Endometrium (tissue), 2 donors: Measurements from ENCODE around the gene CYFIP1.
"Not testable (repeated sequence)": the region's sequence is repeated elsewhere in the genome, so short reads cannot be mapped to it uniquely, and the experiment has no call there.

ENCODE experiments used
- FAIRE-seq: peaks from 2 replicates; lab custom pipeline; 2012; peaks lifted over from hg19 to GRCh38; lab: Jason Lieb, UNC
- donor health status: control.
- donor health status: control.

The CYFIP1 gene

DNA sequence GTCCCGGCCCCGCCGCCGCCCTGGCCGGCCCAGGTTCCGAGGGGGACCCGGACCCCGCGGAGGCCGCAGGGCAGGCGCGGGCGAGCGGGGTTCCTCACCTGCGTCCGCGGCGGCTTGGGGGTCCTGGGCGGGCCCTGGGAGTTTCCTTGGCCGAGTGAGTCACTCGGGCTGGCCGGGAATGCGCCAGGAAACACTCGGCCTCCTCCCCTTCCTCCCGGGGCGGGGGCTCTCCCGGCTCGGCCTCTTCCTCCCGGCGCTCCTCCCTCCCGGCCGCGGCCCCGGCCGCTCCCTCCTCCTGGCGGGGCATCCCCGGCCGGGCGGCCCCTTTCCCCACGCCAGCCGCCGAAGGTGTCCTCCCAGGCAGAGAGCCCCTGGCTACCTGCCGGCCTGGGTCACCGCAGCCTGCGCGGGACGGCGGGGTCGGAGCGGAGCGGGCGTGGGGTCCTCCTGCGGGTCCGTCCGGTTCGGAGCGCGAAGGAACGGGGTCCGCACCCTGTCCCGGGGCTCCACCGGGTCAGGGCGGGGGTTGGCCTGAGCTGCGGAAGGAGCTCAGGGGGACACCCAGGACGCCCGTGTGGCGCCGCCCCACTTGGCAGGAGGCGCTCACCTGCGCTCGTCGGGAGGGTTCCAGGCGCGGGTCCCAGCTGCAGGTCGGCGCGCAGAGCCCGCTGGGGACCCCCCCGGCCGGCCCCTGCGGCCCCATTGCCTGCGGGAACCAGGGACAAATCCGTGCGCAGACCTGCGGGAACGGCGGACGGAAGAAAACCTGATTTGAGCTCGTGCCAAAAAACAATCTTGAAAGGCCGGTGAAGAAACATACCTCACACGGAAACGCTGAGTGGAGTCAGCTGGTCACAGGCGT lies at the start of gene CYFIP1:
Gene CYFIP1, minus strand, starts transcription at position 180 of the 862 bp plus-strand sequence. CDS start 33,083 bp downstream, outside the sequence.
- no peak for FAIRE-seq

- FAIRE-seq: no peak
Measured at GRCh38 chr15:23026218-23026617, 46.0 kb upstream of the CYFIP1 start.

DNA sequence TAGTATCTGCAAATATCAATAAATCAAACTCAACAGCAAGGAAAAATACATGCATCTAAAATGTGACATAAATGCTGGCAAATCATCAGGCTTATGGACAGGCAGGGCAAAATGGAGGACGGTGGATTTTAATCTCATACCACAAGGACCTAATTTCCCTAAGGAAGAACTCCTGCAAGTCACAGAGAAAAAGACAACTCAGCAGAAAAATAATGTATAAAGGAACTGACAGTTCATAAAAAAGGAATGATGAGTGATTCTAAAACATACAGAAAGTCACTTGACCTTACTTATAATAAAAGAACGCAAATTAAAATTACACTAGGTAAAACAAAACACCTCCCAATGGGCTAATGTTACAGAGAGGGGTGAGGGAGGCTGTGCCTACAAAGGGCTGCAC lies 42.0 kb upstream of the CYFIP1 start:
- FAIRE-seq: no peak

- FAIRE-seq: no peak
Measured at GRCh38 chr15:23014394-23015000, 34.3 kb upstream of the CYFIP1 start.

DNA sequence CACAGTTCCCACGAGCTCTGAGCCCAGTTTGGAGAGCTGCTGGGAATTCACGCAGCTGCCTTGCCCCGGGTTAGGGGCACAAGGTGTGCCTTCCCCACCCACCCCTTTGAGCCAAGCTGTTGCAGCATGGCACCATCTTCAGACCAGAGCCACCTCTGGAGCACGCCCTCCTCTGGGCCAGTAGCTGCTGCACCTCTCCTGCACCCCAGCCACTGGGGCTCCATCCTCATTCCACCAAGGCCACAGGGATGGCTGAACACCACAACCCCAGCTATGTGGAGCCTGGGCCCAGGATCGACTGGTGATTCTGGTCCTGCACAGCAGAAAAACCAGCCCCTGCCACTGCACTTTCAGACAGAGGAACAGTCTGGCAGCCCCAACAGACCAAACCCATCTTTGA lies 33.5 kb upstream of the CYFIP1 start:
- FAIRE-seq: no peak

DNA sequence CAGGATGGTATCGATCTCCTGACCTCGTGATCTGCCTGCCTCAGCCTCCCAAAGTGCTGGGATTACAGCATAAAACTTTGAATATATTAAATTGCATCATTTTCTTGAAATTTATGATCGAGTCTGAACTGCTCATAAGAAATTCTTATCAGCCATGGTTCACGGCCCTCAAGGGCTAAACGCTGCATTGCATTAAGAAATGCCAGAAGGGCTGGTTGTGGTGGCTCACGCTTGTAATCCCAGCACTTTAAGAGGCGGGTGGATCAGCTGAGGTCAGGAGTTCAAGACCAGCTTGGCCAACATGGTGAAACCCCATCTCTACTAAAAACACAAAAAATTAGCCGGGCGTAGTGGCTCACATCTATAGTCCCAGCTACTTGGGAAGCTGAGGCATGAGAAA lies 32.4 kb upstream of the CYFIP1 start:
- not testable (repeated sequence) for FAIRE-seq

GRCh38 chr15:23003736-23004135 lies 23.6 kb upstream of the CYFIP1 start:
- FAIRE-seq: no peak

- FAIRE-seq: no peak
Measured at GRCh38 chr15:23002920-23003319, 22.8 kb upstream of the CYFIP1 start.

- no peak for FAIRE-seq
Measured at GRCh38 chr15:22995795-22996194, 15.6 kb upstream of the CYFIP1 start.

DNA sequence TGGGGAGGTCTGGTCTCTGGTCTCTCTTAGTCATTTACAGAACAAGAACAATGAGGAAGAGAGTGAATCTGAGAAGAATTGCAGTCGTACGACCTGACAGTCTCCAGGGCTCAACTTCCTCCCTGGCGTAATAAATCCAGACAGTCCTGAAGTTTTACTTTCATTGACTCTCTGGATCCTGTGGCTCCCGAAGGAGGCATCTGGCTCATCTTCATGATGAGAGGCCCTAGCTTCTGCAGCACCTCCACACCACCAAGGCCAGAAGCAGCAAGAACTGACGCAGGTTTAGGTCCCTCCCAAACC lies 11.8 kb upstream of the CYFIP1 start:
- FAIRE-seq: no peak

DNA sequence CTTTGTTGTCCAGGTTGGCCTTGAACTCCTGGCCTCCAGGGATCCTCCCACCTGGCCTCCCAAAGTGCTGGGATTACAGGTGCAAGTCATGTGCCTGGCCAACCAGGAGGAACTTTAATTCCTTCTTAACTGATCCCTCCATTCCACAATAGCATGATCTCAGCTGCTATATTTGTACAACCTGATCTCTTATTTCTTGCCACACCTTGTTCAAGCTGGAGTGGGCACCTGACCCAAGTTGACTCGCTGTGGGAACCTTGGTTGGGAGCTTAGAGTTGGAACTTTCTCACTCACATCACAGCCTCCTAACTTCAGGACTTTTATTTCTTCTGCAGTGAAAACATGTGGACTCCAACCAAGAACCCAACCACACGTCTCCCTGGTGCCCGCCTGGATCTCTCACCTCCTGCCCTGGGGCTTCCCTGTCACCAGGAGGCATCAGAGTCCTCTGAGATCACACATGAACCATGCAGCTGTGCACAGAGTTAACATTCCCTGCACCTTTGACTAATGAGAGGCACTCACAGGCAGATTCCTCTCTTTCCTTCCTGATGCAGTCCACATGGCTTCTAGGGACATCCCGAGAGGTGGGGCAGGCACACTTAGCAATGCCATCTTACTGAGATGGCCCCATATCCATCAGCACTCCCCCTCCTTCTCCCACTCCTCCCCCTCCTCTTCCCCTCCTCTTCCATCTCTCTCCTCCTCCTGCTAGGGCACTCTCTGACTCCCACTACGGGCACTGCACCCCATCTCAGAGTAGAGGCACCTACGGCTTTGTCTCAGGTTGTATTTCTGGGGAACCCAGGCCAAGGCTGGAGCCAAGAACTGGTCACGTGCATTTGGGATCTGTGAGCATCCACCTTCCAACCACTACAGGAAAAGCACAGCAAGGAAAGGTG lies 9.7 kb upstream of the CYFIP1 start:
- FAIRE-seq: no peak

DNA sequence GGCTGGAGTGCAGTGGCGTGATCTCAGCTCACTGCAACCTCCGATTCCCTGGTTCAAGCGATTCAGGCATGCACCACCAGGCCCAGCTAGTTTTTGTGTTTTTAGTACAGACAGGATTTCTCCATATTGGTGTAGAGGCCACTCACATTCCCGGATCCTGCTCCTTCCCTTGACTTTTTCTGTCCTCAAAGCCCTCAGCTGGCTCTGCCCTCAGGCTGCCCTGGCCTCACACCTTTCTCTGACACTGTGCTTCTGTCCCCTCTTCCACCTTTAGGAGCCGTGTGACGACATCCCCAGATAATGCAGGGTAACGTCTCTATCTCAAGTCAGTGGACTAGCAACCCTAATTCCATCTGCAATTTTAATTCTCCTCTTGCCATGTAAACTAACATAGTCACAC lies 8.6 kb upstream of the CYFIP1 start:
- no peak for FAIRE-seq

DNA sequence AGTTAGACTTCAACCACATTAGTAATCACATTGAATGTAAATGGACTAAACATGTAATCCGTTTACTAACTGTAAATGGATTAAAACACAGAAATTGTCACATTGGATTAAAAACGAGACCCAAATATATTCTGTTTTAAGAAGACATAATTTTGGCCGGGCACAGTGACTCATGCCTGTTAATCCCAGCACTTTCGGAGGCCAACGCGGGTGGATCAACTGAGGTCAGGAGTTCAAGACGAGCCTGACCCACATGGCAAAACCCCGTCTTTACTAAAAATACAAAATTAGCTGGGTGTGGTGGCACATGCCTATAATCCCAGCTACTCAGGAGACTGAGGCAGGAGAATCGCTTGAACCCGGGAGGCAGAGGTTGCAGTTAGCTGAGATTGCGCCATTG lies 1.8 kb upstream of the CYFIP1 start:
- not testable (repeated sequence) for FAIRE-seq

GRCh38 chr15:22981051-22981840 lies 1.1 kb upstream of the CYFIP1 start:
- FAIRE-seq: no peak

GRCh38 chr15:22979238-22980188 lies 655 bp downstream of the CYFIP1 start:
- no peak for FAIRE-seq

DNA sequence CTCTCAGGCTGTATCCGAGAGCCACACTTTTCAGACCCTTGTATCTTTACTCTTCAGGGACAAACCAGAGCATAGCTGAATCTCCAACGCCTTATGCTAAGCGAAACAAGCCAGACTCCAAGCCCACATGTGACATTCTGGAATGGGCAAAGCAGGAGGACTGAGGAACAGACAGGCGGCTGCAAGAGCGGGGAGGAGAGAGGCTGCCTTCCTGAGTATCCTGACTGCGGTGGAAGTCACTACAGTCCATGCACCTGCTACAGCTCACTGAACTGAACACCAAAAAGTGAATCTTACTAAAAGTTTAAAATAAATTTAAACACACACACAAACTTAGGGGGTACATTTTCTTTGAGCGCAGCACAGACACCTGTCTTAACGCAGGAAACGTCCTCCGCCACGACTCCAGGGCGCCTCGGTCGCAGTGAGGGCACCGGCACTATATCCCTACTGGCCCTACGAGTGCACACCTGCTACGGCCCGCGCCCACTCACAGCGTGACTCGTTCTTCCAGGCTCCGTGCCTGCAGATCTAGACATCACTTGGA lies 1.4 kb downstream of the CYFIP1 start:
- FAIRE-seq: no peak

DNA sequence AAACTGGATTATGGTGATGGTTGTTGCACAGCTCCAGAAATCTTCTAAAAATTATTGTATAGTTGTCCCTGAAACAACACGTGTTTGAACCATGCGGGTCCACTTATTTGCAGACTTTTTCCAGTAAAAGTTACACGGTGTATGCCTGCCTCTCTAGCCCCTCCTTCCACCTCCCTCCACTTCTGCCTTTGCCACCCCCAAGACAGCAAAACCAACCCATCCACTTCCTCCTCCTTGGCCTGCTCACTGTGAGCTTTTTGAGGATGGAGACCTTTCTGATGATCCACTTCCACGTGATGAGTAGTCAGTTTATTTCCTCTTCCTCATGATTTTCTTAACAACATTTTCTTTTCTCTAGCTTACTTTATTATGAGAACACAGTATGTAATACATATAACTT lies 5.4 kb downstream of the CYFIP1 start:
- FAIRE-seq: no peak

DNA sequence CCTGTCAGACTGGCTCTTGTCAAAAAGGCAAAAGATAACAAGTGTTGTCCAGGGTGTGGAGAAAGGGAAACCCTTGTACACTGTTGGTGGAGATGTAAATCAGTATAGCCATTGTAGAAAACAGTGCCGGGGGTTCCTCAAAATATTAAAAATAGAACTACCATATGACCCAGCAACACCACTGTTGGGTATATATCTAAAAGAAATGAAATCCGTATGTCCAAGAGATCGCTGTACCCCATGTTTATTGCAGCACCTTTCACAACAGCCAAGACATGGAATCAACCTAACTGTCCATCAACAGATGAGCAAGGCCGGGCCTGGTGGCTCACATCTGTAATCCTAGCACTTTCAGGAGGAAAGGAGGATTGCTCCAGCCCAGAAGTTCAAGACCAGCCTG lies 6.2 kb downstream of the CYFIP1 start:
- no peak for FAIRE-seq

- FAIRE-seq: no peak
Measured at GRCh38 chr15:22973286-22973685, 6.9 kb downstream of the CYFIP1 start.

DNA sequence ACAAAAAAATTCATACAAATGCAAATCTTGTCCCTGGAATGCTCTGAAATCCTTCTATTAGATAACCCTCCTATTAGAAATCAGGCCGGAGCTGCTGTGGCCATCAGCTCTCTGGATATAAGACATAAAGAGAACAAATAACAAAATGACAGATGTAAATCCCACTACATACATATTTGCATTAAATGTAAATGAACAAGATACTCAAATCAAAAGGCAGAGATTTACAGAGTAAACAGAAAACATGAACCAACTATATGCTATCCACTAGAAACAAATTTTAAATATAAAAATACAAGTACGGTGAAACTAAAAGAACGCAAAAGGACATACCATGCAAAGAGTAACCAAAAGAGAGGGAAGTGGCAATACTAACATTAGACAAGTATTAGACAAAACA lies 10.7 kb downstream of the CYFIP1 start:
- no peak for FAIRE-seq

DNA sequence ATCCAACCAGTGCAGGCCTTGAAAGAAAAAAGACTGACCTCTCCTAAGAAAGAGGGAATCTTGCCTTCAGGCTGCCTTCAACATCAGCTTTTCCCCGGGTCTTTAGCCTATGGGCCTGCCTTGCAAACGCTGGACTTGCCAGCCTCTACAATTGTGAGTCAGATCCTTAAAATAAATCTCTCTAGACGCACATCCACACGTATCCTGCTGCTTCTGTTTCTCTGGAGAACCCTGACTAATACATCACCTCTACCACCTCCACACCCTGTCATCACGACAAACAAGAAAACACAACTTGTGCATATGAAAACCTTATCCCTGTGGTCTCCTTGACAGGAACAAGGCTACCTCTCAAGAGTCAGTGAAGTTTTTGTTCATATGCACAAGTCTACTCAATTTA lies 11.8 kb downstream of the CYFIP1 start:
- no peak for FAIRE-seq
